Heart left ventricle (tissue), 13 donors: Measurements from ENCODE around the gene UBN1.

Source experiments
- POLR2A ChIP-seq, 2 donors: fragments of 450-650 bp; IDR thresholded peaks; one replicate each; pipeline ENCODE4 v1.6.1; 2017; ENCODE audit warnings: antibody characterized with exemption in 2 of 2, mild to moderate bottlenecking in 2 of 2, moderate library complexity in 2 of 2
- TF ChIP-seq, protein P1 (sequence below), 12 donors: fragments of 200-600 bp; sonication (generic) in 4 of 12; IDR thresholded peaks; one replicate each; pipeline versions ENCODE4 v1.5.0 to v1.8.0; 2018 to 2022; ENCODE audit warnings: antibody characterized with exemption in 12 of 12, mild to moderate bottlenecking in 5 of 12
- donor health status: ischemic (EF 13 %, LVEDD 7.1; RV severe dilation, severe dysfunction).
- donor health status: DM: no; HTN: yes; CAD: no.
- donor health status: DM: no; HTN: no; CAD: no.
- donor health status: ischemic (EF 25% LVEDD 6.9; RV normal size, moderate dysfunction).
- donor health status: ischemic (EF 25% LVEDD 5.7; RV mildly dilated, moderate dysfunction).
- donor health status: ischemic (EF 35%, LVEDD 5.7; RV mildly dilated, moderate dysfunction).
- donor health status: nonischemic (EF 11% LVEDD 7.7; RV severe dilation, severe dysfunction).
- donor health status: DM: yes; HTN: yes; CAD: no.
- donor health status: PGD.
- donor health status: ischemic (EF 29% LVEDD 5.4; RV normal size, mild dysfunction).
- donor health status: nonischemic (EF 23%, LVEDD 6.1; RV moderate dilation, normal function).

DNA sequence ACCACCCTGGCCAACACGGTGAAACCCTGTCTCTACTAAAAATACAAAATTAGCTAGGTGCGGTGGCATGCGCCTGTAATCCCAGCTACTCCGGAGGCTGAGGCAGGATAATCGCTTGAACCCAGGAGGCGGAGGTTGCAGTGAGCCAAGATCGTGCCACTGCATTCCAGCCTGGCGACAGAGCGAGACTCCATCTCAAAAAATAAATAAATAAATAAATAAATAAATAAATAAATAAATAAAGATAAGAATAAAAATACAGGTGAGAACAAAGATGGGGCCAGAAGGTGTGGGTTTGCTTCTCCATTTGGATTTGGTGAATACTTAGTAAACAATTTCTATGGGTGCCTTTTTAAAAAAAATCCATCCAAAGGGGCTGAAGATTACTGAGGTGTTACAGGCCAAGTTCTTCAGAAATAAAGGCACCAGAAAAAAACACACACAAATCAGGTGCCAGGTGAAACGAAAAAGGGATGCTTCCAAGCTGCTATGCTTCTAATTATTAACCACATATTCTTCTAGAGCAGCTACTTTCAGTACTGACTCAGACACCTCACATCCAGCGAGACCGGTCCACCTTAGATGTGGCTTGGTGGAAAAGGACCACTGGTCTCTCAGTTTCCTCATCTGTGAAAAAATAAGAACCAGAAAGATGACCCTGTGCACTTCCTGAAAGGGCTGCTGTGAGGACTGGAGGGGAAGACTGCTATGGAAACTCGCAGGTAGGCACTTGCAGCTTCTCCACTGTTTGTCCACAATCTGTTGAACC lies 9.4 kb upstream of the UBN1 start:
- TF ChIP-seq, protein P1, sequence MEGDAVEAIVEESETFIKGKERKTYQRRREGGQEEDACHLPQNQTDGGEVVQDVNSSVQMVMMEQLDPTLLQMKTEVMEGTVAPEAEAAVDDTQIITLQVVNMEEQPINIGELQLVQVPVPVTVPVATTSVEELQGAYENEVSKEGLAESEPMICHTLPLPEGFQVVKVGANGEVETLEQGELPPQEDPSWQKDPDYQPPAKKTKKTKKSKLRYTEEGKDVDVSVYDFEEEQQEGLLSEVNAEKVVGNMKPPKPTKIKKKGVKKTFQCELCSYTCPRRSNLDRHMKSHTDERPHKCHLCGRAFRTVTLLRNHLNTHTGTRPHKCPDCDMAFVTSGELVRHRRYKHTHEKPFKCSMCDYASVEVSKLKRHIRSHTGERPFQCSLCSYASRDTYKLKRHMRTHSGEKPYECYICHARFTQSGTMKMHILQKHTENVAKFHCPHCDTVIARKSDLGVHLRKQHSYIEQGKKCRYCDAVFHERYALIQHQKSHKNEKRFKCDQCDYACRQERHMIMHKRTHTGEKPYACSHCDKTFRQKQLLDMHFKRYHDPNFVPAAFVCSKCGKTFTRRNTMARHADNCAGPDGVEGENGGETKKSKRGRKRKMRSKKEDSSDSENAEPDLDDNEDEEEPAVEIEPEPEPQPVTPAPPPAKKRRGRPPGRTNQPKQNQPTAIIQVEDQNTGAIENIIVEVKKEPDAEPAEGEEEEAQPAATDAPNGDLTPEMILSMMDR (IDR thresholded peaks at IDR 0.05), result no peak
- no peak for TF ChIP-seq POLR2A (IDR thresholded peaks at IDR 0.05)
